SK-N-MC (cell line): ENCODE measurements around the gene HLA-DMB.

Experiments used
- EZH2 ChIP-seq: fragments of 200-600 bp; sonication (generic); IDR thresholded peaks from one replicate; pipeline ENCODE4 v1.6.1; 2017; ENCODE audit warnings: antibody characterized with exemption
- FOXP2 ChIP-seq: optimal IDR thresholded peaks from 2 replicates; pipeline ENCODE3; 2011; ENCODE audit warnings: mild to moderate bottlenecking, moderate library complexity; ENCODE audit not compliant: insufficient read depth; ENCODE audit errors: extremely low read length, control extremely low read depth
- POLR2AphosphoS5 ChIP-seq: IDR thresholded peaks from 2 replicates; pipeline ENCODE4 v1.6.1; 2012; ENCODE audit warnings: mild to moderate bottlenecking, low read depth, low read length, borderline replicate concordance

DNA sequence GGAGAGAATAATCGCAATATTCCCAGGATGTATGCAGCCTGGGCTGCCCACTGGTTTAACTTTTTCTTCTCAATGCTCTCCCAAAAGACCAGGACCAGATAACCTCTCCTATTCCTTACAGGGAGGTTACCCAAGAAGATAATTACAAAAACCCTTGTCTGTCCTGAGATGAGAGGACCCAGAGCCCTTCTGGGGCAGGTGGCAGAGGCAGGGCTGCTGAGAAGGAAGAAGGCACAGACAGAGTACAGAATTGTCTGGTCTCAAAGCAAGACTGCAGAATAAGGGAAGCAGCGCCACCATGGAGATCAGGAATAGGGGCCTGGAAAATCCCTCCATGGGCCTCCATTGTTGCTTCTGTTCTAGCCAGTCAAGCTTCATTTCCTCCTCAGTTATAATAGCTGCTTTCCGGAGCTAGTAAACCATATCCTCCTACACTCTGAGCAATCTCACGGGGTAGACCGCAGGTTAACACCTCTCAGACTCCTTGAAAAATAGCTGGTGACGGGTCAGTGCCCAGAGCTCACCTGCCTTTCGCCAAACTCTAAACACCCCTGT lies 463 bp upstream of the HLA-DMB start:
- TF ChIP-seq EZH2 (no peak), POLR2AphosphoS5 (no peak), FOXP2 (no peak)
